ENCODE results near the gene TMEM238. TPM values are rescaled to one million over a fixed set of nuclear protein-coding genes. Genes with fewer than 3 reads are reported as not detected.

TMEM238 gene
- total and polyA plus RNA-seq, 9 of the 15 experiments (the other 6 are each of a cell fraction or from before 2014, with no cell fraction given) = 0.18 to 5.1 (median 1.3) TPM; not detected in 4

DNA sequence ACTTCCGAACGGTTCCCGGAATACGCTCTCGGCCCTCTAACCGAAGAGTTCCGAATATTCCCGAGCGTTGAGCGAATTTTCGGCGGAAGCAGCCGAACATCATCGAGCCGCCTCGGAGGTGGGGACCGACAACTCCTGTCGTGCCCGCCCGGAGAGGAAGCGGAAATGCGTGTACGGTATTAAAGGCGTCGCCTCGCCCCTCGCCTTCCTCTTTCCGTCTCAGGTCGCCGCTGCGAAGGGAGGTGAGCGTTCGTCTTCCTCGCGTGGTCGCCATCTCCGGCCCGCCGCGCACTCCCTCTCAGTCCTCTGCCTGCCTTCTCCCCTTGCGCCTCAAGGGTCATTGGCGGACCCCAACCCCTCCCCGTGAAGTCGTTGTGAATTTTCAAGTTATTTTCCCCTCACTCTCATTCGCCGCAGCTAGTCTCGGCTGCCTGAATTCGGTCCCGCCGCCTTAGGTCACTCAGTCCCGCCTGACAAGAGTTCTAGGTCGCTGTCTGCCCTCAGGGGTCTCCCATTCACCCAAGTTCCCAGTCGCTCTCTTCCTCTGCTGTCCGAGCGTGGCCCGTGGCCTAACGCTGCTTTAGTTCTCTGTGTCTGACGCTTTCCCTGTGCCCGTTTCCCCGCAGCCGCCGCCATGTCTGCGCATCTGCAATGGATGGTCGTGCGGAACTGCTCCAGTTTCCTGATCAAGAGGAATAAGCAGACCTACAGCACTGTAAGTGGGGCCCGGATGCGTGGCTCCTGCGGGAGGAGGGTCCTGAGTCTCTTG, 1.8 kb upstream of the TMEM238 start, which contains the start of gene RPL28 (continued):
- TF ChIP-seq, protein P1, sequence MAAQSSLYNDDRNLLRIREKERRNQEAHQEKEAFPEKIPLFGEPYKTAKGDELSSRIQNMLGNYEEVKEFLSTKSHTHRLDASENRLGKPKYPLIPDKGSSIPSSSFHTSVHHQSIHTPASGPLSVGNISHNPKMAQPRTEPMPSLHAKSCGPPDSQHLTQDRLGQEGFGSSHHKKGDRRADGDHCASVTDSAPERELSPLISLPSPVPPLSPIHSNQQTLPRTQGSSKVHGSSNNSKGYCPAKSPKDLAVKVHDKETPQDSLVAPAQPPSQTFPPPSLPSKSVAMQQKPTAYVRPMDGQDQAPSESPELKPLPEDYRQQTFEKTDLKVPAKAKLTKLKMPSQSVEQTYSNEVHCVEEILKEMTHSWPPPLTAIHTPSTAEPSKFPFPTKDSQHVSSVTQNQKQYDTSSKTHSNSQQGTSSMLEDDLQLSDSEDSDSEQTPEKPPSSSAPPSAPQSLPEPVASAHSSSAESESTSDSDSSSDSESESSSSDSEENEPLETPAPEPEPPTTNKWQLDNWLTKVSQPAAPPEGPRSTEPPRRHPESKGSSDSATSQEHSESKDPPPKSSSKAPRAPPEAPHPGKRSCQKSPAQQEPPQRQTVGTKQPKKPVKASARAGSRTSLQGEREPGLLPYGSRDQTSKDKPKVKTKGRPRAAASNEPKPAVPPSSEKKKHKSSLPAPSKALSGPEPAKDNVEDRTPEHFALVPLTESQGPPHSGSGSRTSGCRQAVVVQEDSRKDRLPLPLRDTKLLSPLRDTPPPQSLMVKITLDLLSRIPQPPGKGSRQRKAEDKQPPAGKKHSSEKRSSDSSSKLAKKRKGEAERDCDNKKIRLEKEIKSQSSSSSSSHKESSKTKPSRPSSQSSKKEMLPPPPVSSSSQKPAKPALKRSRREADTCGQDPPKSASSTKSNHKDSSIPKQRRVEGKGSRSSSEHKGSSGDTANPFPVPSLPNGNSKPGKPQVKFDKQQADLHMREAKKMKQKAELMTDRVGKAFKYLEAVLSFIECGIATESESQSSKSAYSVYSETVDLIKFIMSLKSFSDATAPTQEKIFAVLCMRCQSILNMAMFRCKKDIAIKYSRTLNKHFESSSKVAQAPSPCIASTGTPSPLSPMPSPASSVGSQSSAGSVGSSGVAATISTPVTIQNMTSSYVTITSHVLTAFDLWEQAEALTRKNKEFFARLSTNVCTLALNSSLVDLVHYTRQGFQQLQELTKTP (IDR thresholded peaks at IDR 0.05; ENCODE audit: low read depth in 1 of 2, partially characterized antibody in 2 of 2) = peak in 1 of 2 experiments; percentile 53
- TF ChIP-seq TBP (optimal IDR thresholded peaks at IDR 0.05; ENCODE audit: low read depth, low read length) (peak; percentile 99), HDAC3 (IDR thresholded peaks at IDR 0.05; ENCODE audit: borderline replicate concordance, partially characterized antibody) (no peak), RNF2 (IDR thresholded peaks at IDR 0.05) (peak; percentile 60; the same call in 1 of the 2 replicates), NR4A1 (CRISPR knock-in tag; IDR thresholded peaks at IDR 0.05) (0 out of 2 replicates have a peak, but pooled peaks have one; percentile 19), NR4A1 (tag; IDR thresholded peaks at IDR 0.05) (no peak), ZKSCAN8 (CRISPR knock-in tag; IDR thresholded peaks at IDR 0.05) (no peak), ARID2 (IDR thresholded peaks at IDR 0.05) (0 out of 2 replicates have a peak, but pooled peaks have one; percentile 12), YBX1 (IDR thresholded peaks at IDR 0.05) (no peak), GTF2E2 (tag; IDR thresholded peaks at IDR 0.05) (peak; percentile 95; the same call in 1 of the 2 replicates), RCOR1 (IDR thresholded peaks at IDR 0.05; ENCODE audit: borderline replicate concordance in 1 of 2, low read depth in 2 of 2, low read length in 2 of 2) (peak in 1 of 2 experiments; percentile 32; a peak in 1 of 4 replicates), NFIC (IDR thresholded peaks at IDR 0.05) (peak; percentile 42; the same call in 1 of the 2 replicates)
- TF ChIP-seq, protein P2, sequence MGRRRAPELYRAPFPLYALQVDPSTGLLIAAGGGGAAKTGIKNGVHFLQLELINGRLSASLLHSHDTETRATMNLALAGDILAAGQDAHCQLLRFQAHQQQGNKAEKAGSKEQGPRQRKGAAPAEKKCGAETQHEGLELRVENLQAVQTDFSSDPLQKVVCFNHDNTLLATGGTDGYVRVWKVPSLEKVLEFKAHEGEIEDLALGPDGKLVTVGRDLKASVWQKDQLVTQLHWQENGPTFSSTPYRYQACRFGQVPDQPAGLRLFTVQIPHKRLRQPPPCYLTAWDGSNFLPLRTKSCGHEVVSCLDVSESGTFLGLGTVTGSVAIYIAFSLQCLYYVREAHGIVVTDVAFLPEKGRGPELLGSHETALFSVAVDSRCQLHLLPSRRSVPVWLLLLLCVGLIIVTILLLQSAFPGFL (CRISPR knock-in tag; IDR thresholded peaks at IDR 0.05) = peak; percentile 56; the same call in 1 of the 2 replicates
- TF ChIP-seq, protein P3, sequence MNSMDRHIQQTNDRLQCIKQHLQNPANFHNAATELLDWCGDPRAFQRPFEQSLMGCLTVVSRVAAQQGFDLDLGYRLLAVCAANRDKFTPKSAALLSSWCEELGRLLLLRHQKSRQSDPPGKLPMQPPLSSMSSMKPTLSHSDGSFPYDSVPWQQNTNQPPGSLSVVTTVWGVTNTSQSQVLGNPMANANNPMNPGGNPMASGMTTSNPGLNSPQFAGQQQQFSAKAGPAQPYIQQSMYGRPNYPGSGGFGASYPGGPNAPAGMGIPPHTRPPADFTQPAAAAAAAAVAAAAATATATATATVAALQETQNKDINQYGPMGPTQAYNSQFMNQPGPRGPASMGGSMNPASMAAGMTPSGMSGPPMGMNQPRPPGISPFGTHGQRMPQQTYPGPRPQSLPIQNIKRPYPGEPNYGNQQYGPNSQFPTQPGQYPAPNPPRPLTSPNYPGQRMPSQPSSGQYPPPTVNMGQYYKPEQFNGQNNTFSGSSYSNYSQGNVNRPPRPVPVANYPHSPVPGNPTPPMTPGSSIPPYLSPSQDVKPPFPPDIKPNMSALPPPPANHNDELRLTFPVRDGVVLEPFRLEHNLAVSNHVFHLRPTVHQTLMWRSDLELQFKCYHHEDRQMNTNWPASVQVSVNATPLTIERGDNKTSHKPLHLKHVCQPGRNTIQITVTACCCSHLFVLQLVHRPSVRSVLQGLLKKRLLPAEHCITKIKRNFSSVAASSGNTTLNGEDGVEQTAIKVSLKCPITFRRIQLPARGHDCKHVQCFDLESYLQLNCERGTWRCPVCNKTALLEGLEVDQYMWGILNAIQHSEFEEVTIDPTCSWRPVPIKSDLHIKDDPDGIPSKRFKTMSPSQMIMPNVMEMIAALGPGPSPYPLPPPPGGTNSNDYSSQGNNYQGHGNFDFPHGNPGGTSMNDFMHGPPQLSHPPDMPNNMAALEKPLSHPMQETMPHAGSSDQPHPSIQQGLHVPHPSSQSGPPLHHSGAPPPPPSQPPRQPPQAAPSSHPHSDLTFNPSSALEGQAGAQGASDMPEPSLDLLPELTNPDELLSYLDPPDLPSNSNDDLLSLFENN (IDR thresholded peaks at IDR 0.05; ENCODE audit: low read depth in 2 of 2, low read length in 2 of 2) = peak in 1 of 2 experiments; percentile 75; a peak in 2 of 4 replicates
- TF ChIP-seq, protein P4, sequence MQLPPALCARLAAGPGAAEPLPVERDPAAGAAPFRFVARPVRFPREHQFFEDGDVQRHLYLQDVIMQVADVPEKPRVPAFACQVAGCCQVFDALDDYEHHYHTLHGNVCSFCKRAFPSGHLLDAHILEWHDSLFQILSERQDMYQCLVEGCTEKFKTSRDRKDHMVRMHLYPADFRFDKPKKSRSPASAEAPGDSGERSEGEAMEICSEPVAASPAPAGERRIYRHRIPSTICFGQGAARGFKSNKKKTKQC (CRISPR knock-in tag; IDR thresholded peaks at IDR 0.05) = peak; percentile 64; the same call in 1 of the 2 replicates
- TF ChIP-seq, protein P5, sequence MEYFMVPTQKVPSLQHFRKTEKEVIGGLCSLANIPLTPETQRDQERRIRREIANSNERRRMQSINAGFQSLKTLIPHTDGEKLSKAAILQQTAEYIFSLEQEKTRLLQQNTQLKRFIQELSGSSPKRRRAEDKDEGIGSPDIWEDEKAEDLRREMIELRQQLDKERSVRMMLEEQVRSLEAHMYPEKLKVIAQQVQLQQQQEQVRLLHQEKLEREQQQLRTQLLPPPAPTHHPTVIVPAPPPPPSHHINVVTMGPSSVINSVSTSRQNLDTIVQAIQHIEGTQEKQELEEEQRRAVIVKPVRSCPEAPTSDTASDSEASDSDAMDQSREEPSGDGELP (CRISPR knock-in tag; IDR thresholded peaks at IDR 0.05; ENCODE audit: borderline replicate concordance) = peak; percentile 49; the same call in 1 of the 2 replicates

All from K562 (cell line).